ENCODE results near the gene OPRL1. TPM values are rescaled to one million over a fixed set of nuclear protein-coding genes. Genes with fewer than 3 reads are reported as not detected.

The OPRL1 gene
- total and polyA plus RNA-seq, 2 of the 8 experiments (the other 6 are each of a cell fraction or from before 2014, with no cell fraction given), result 0.63 to 0.98 TPM

DNA sequence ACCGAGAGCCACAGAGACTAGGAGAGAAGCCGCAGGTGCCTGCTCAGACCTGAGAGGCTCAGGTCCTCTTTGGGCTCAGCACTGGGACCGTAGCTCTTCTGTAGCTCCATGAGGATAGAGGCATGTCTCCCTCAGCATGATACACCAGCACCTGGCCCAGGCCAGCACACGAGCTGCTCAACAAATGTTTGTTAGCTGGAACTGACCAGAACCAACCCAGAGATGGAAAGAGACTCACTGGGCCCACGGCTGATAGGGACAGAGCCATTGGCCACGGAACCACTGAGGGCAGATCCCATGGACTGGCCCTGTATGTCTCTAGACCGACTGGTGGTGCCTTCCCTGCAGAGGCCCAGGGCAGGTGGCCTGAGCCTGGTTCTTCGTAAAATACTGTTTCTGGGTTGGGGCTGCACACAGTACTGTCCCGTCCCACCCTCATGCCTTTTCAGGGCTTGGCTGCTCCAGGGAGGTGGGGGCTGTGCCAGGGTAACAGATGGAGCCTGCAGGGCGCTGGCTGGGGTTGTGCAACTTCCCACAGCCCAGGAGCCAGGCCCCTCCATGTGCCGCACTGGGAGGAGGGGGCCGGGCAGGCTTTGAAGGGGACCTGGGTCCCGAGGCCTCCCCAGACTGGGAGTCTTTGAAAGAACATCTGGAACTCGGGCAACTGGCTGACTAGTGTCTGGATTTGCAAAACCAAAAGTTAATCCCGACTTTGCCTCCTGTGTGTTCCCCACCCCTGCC, 38.7 kb upstream of the OPRL1 start (continued):
- TF ChIP-seq, protein P1, sequence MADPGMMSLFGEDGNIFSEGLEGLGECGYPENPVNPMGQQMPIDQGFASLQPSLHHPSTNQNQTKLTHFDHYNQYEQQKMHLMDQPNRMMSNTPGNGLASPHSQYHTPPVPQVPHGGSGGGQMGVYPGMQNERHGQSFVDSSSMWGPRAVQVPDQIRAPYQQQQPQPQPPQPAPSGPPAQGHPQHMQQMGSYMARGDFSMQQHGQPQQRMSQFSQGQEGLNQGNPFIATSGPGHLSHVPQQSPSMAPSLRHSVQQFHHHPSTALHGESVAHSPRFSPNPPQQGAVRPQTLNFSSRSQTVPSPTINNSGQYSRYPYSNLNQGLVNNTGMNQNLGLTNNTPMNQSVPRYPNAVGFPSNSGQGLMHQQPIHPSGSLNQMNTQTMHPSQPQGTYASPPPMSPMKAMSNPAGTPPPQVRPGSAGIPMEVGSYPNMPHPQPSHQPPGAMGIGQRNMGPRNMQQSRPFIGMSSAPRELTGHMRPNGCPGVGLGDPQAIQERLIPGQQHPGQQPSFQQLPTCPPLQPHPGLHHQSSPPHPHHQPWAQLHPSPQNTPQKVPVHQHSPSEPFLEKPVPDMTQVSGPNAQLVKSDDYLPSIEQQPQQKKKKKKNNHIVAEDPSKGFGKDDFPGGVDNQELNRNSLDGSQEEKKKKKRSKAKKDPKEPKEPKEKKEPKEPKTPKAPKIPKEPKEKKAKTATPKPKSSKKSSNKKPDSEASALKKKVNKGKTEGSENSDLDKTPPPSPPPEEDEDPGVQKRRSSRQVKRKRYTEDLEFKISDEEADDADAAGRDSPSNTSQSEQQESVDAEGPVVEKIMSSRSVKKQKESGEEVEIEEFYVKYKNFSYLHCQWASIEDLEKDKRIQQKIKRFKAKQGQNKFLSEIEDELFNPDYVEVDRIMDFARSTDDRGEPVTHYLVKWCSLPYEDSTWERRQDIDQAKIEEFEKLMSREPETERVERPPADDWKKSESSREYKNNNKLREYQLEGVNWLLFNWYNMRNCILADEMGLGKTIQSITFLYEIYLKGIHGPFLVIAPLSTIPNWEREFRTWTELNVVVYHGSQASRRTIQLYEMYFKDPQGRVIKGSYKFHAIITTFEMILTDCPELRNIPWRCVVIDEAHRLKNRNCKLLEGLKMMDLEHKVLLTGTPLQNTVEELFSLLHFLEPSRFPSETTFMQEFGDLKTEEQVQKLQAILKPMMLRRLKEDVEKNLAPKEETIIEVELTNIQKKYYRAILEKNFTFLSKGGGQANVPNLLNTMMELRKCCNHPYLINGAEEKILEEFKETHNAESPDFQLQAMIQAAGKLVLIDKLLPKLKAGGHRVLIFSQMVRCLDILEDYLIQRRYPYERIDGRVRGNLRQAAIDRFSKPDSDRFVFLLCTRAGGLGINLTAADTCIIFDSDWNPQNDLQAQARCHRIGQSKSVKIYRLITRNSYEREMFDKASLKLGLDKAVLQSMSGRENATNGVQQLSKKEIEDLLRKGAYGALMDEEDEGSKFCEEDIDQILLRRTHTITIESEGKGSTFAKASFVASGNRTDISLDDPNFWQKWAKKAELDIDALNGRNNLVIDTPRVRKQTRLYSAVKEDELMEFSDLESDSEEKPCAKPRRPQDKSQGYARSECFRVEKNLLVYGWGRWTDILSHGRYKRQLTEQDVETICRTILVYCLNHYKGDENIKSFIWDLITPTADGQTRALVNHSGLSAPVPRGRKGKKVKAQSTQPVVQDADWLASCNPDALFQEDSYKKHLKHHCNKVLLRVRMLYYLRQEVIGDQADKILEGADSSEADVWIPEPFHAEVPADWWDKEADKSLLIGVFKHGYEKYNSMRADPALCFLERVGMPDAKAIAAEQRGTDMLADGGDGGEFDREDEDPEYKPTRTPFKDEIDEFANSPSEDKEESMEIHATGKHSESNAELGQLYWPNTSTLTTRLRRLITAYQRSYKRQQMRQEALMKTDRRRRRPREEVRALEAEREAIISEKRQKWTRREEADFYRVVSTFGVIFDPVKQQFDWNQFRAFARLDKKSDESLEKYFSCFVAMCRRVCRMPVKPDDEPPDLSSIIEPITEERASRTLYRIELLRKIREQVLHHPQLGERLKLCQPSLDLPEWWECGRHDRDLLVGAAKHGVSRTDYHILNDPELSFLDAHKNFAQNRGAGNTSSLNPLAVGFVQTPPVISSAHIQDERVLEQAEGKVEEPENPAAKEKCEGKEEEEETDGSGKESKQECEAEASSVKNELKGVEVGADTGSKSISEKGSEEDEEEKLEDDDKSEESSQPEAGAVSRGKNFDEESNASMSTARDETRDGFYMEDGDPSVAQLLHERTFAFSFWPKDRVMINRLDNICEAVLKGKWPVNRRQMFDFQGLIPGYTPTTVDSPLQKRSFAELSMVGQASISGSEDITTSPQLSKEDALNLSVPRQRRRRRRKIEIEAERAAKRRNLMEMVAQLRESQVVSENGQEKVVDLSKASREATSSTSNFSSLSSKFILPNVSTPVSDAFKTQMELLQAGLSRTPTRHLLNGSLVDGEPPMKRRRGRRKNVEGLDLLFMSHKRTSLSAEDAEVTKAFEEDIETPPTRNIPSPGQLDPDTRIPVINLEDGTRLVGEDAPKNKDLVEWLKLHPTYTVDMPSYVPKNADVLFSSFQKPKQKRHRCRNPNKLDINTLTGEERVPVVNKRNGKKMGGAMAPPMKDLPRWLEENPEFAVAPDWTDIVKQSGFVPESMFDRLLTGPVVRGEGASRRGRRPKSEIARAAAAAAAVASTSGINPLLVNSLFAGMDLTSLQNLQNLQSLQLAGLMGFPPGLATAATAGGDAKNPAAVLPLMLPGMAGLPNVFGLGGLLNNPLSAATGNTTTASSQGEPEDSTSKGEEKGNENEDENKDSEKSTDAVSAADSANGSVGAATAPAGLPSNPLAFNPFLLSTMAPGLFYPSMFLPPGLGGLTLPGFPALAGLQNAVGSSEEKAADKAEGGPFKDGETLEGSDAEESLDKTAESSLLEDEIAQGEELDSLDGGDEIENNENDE (IDR thresholded peaks at IDR 0.05; ENCODE audit: insufficient replicate concordance, low read length), result no peak
- TF ChIP-seq ASH2L (IDR thresholded peaks at IDR 0.05; ENCODE audit: low read length) (no peak), TBP (IDR thresholded peaks at IDR 0.05; ENCODE audit: low read depth, low read length) (no peak), CEBPB (IDR thresholded peaks at IDR 0.05; ENCODE audit: low read depth, low read length) (0 out of 2 replicates have a peak, but pooled peaks have one; percentile 9), SAP30 (IDR thresholded peaks at IDR 0.05; ENCODE audit: insufficient read depth, insufficient replicate concordance, low read length) (no peak)
- TF ChIP-seq, protein P2, sequence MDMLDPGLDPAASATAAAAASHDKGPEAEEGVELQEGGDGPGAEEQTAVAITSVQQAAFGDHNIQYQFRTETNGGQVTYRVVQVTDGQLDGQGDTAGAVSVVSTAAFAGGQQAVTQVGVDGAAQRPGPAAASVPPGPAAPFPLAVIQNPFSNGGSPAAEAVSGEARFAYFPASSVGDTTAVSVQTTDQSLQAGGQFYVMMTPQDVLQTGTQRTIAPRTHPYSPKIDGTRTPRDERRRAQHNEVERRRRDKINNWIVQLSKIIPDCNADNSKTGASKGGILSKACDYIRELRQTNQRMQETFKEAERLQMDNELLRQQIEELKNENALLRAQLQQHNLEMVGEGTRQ (IDR thresholded peaks at IDR 0.05; ENCODE audit: low read length), result no peak
- TF ChIP-seq, protein P3, sequence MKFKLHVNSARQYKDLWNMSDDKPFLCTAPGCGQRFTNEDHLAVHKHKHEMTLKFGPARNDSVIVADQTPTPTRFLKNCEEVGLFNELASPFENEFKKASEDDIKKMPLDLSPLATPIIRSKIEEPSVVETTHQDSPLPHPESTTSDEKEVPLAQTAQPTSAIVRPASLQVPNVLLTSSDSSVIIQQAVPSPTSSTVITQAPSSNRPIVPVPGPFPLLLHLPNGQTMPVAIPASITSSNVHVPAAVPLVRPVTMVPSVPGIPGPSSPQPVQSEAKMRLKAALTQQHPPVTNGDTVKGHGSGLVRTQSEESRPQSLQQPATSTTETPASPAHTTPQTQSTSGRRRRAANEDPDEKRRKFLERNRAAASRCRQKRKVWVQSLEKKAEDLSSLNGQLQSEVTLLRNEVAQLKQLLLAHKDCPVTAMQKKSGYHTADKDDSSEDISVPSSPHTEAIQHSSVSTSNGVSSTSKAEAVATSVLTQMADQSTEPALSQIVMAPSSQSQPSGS (IDR thresholded peaks at IDR 0.05; ENCODE audit: low read length), result no peak
